HCT116 (cell line): Measurements from ENCODE around the gene SAMD10. TPM values are rescaled to one million over a fixed set of nuclear protein-coding genes. Genes with fewer than 3 reads are reported as not detected.

Experiments
- ATAC-seq: fragments of 200-7000 bp; cut with Tn5 transposase; 2 replicates; pipeline ENCODE4 v1.9.1; 2020; ENCODE audit warnings: mild to moderate bottlenecking, moderate library complexity
- BruUV-seq: library from RNA; stranded (reverse); fragments of 400-500 nt; replicated peaks from 2 replicates; lab custom pipeline; 2021; lab: Mats Ljungman, UMichigan
- CTCF ChIA-PET: fragments of 300-600 bp; sonication (Branson Sonifier 250); formaldehyde crosslinking; loops from one replicate; lab custom pipeline; 2021; ENCODE audit warnings: antibody characterized with exemption; lab: Charles Lee
- POLR2A ChIA-PET: fragments of 300-600, 350-600 bp; sonication (Branson Sonifier 250); formaldehyde crosslinking; loops from one replicate; lab custom pipeline; 2021; ENCODE audit warnings: antibody characterized with exemption; lab: Charles Lee
- RAD21 ChIA-PET, 2 experiments: fragments of 300-600 bp; sonication (Branson Sonifier 250); formaldehyde crosslinking; loops; one replicate each; lab custom pipeline; 2023; ENCODE audit warnings: low total read pairs in 2 of 2; ENCODE audit not compliant: uncharacterized antibody in 2 of 2, unreplicated experiment in 2 of 2, low non-redundant PET in 1 of 2; lab: Charles Lee
- DNase-seq: peaks from one replicate; pipeline ENCODE4 v3.0.0-alpha.2; 2010; ENCODE audit warnings: low read depth, low spot score
- H2AFZ ChIP-seq: fragments of 200-600 bp; shearing (Covaris generic), sonication (generic); 2 replicates; pipeline ENCODE4 v1.6.1; 2017; ENCODE audit warnings: low read depth, mixed run types, mixed read lengths, antibody characterized with exemption, low read length; ENCODE audit not compliant: poor library complexity, severe bottlenecking
- H3K27ac ChIP-seq: 2 replicates; pipeline ENCODE4 v1.5.1; 2012; ENCODE audit warnings: low read depth, low read length
- H3K27me3 ChIP-seq: fragments of 200-600 bp; sonication (generic); 2 replicates; pipeline ENCODE4 v1.6.1; 2016; ENCODE audit warnings: mixed run types, low read length, mixed read lengths; ENCODE audit not compliant: insufficient read depth
- H3K36me3 ChIP-seq, 2 experiments: fragments of 200-500 bp in 1 of 2; fragments of 200-600 bp in 1 of 2; sonication (Bioruptor generic) in 1 of 2; sonication (generic) in 1 of 2; 2 replicates each; pipeline versions ENCODE4 v1.5.1 to v1.6.1; 2014 to 2016; ENCODE audit warnings: low read length in 2 of 2, inconsistent platforms in 1 of 2, mixed read lengths in 1 of 2, mixed run types in 1 of 2; ENCODE audit not compliant: insufficient read depth in 2 of 2, control insufficient read depth in 1 of 2
- H3K4me1 ChIP-seq, 2 experiments: fragments of 200-600 bp in 1 of 2; sonication (generic) in 1 of 2; 2 replicates each; pipeline versions ENCODE4 v1.5.1 to v1.6.1; 2012 to 2017; ENCODE audit warnings: low read length in 2 of 2, inconsistent platforms in 1 of 2, mild to moderate bottlenecking in 1 of 2, mixed read lengths in 1 of 2, mixed run types in 1 of 2, moderate library complexity in 1 of 2; ENCODE audit not compliant: insufficient read depth in 2 of 2, control insufficient read depth in 1 of 2
- H3K4me2 ChIP-seq: fragments of 200-600 bp; sonication (generic); 2 replicates; pipeline ENCODE4 v1.6.1; 2017; ENCODE audit warnings: mixed run types, low read length, mixed read lengths
- H3K4me3 ChIP-seq, 2 experiments: fragments of 200-600 bp in 1 of 2; sonication (generic) in 1 of 2; replicated peaks in 1 of 2; 2 replicates each; pipeline ENCODE4 v1.5.1; 2011 to 2016; ENCODE audit warnings: low read length in 2 of 2, control low read depth in 1 of 2, low read depth in 1 of 2, mild to moderate bottlenecking in 1 of 2, mixed read lengths in 1 of 2, mixed run types in 1 of 2
- H3K79me2 ChIP-seq: fragments of 200-600 bp; sonication (generic); 2 replicates; pipeline ENCODE4 v1.6.1; 2017; ENCODE audit warnings: mild to moderate bottlenecking, mixed run types, low read length, moderate library complexity, mixed read lengths; ENCODE audit not compliant: insufficient read depth
- H3K9ac ChIP-seq: fragments of 200-600 bp; sonication (generic); 2 replicates; pipeline ENCODE4 v1.6.1; 2016; ENCODE audit warnings: low read length, mixed read lengths
- H3K9me2 ChIP-seq: fragments of 200-600 bp; sonication (generic), shearing (Covaris generic); 2 replicates; pipeline ENCODE4 v1.6.1; 2017; ENCODE audit warnings: mixed run types, mild to moderate bottlenecking, moderate library complexity; ENCODE audit not compliant: insufficient read depth
- H3K9me3 ChIP-seq, 2 experiments: fragments of 200-500 bp in 1 of 2; fragments of 200-600 bp in 1 of 2; sonication (Bioruptor generic) in 1 of 2; sonication (generic) in 1 of 2; 2 replicates each; pipeline ENCODE4 v1.6.1; 2014 to 2017; ENCODE audit warnings: low read length in 2 of 2, mixed read lengths in 2 of 2, inconsistent platforms in 1 of 2, low read depth in 1 of 2, mild to moderate bottlenecking in 1 of 2, mixed run types in 1 of 2, moderate library complexity in 1 of 2; ENCODE audit not compliant: control insufficient read depth in 1 of 2, insufficient read depth in 1 of 2
- H4K20me1 ChIP-seq: fragments of 200-600 bp; sonication (generic), shearing (Covaris generic); 2 replicates; pipeline ENCODE4 v1.6.1; 2017; ENCODE audit warnings: mixed run types, mild to moderate bottlenecking, moderate library complexity; ENCODE audit not compliant: insufficient read depth
- CBX3 ChIP-seq: IDR thresholded peaks from 2 replicates; pipeline ENCODE4 v1.6.1; 2012; ENCODE audit warnings: low read depth
- ELF1 ChIP-seq: IDR thresholded peaks from 2 replicates; pipeline ENCODE4 v1.6.1; 2012; ENCODE audit warnings: low read depth, borderline replicate concordance
- POLR2AphosphoS5 ChIP-seq: IDR thresholded peaks from 2 replicates; pipeline ENCODE4 v1.6.1; 2011; ENCODE audit warnings: mild to moderate bottlenecking, low read depth, low read length, moderate library complexity
- SP1 ChIP-seq: IDR thresholded peaks from 2 replicates; pipeline ENCODE4 v1.6.1; 2012; ENCODE audit warnings: low read depth
- TCF7L2 ChIP-seq: IDR thresholded peaks from 2 replicates; pipeline ENCODE4 v1.7.0; 2011; ENCODE audit warnings: borderline replicate concordance, inconsistent platforms; ENCODE audit not compliant: insufficient read depth, insufficient read length; ENCODE audit errors: extremely low read depth
- intact Hi-C: fragments of 100-400 bp; cut with micrococcal nuclease; formaldehyde crosslinking; loops from 2 replicates; pipeline ENCODE4 v1.10.0; 2022
- total RNA-seq: library from RNA; stranded (reverse); gene quantifications from one replicate; pipeline ENCODE4 v1.2.1, GENCODE V29; 2021; ENCODE audit not compliant: unreplicated experiment
- TF ChIP-seq, protein P1 (sequence below): IDR thresholded peaks from 2 replicates; pipeline ENCODE4 v1.6.1; 2012
- TF ChIP-seq, protein P2 (sequence below): IDR thresholded peaks from 2 replicates; pipeline ENCODE4 v1.6.1; 2011; ENCODE audit warnings: mild to moderate bottlenecking, low read length, moderate library complexity; ENCODE audit not compliant: insufficient replicate concordance; ENCODE audit errors: extremely low read depth

Gene SAMD10
- total RNA-seq, 1 experiment from 2014 or later: 4.2 TPM

DNA sequence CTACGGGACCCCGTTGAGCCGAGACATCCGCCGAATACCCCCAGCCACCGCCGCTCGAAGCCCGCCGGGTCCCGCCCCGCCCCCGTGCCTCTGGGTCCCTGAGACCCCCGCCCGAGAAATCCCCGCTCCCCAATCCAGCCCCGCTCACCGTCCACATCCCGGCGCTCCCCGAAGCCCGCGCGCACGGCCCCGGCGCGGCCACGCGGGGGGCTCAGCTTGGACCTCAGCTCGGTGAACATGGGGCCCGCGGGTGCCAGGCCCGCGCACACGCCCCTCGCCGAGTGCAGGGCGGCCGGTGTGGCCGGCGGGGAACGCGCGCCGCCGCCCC is 249 bp downstream of the SAMD10 start:
- Histone ChIP-seq H2AFZ (no peak overlapping the region), H3K4me1 (peaks cover 22 to 50% of the 10 kb centered on the region in 2 experiments), H3K4me3 (peak overlapping the region; percentile 76 to 94), H3K27me3 (no peaks in the 10 kb centered on the region), H3K36me3 (peaks cover 3 to 8% of the 10 kb centered on the region in 2 experiments; a peak in 3 of 4 replicates), H3K4me2 (peak overlapping the region; percentile 96), H3K79me2 (peaks cover 31% of the 10 kb centered on the region), H3K9me3 (no peaks in the 10 kb centered on the region)
- BruUV-seq: no TSS peak
- ChIA-PET POLR2A (no interaction called here), RAD21 (no interaction called here), CTCF (interaction anchor here (1.9 to 2.2 kb wide), 2 partner anchors 441 to 443 kb away, joined by 6 to 17 read pairs; partner anchors contain the start of gene PTK6)
- DNase-seq: no peak
- TF ChIP-seq TCF7L2: no peak
- TF ChIP-seq, protein P1, sequence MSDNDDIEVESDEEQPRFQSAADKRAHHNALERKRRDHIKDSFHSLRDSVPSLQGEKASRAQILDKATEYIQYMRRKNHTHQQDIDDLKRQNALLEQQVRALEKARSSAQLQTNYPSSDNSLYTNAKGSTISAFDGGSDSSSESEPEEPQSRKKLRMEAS: no peak
- no peak for TF ChIP-seq ELF1
- no peak for TF ChIP-seq CBX3
- TF ChIP-seq, all 23 proteins: peak for 0
- ATAC-seq: peak; percentile 4
- Histone ChIP-seq H3K27ac (peak overlapping the region; percentile 69), H3K9ac (peak overlapping the region; percentile 76), H4K20me1 (no peaks in the 10 kb centered on the region), H3K9me2 (no peaks in the 10 kb centered on the region)
- intact Hi-C loops: loop anchor here (10.0 kb wide), 2 partner anchors 114 to 194 kb away; partner anchors contain the start of genes ABHD16B and TPD52L2

DNA sequence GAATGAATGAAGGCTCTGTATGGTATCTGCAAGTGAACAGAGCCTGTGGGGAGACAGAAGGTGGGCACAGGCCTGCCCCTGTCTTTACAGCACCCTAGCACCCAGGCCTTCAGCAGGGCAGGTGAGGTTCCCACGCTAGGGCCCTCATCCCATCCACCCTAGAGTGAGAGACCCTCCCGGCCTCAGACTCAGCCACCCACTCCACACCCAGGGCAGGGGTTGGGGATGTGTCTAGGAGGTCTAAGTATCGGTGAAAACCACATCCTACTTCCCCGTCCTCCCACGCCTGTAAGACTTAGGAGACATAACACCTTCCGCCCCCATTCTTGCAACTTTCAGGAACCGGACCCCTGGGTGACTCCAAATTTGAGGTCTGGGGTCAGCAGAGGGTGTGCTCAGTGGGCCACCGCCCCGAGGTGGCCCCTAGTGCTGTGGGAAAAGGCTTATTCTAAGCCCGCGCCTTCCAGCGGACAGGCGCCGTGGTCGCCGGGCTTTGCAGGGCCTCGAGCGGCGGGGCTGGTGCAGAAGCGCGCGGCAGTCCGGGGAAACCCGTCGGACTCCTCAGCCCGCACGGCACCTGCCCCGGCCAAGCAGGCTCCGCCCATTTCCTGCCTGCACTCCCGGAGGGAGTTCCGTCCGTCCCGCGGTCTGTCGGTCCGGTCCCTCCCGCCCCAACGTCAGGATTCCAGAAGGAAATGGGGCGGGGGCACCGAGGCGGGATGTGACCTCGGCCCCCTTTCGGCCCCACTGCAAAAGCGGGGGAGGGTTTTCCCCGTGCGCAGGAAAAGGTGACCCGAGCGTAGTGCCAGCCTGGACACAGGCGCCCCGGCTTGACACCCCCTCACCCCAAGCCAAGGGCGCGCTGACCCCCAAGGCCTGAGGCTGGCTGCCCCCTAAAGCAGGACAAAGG is 868 bp downstream of the SAMD10 start:
- Histone ChIP-seq H3K9me2 (no peaks in the 10 kb centered on the region), H3K27ac (peak overlapping the region; percentile 69), H3K9me3 (no peaks in the 10 kb centered on the region), H3K27me3 (no peaks in the 10 kb centered on the region), H3K4me2 (peak overlapping the region; percentile 96)
- CTCF ChIA-PET: no interaction called here
- POLR2A ChIA-PET: no interaction called here
- RAD21 ChIA-PET: no interaction called here
- BruUV-seq: TSS peak; percentile 57
- TF ChIP-seq POLR2AphosphoS5 (peak; percentile 79), SP1 (no peak)
- TF ChIP-seq, protein P2, sequence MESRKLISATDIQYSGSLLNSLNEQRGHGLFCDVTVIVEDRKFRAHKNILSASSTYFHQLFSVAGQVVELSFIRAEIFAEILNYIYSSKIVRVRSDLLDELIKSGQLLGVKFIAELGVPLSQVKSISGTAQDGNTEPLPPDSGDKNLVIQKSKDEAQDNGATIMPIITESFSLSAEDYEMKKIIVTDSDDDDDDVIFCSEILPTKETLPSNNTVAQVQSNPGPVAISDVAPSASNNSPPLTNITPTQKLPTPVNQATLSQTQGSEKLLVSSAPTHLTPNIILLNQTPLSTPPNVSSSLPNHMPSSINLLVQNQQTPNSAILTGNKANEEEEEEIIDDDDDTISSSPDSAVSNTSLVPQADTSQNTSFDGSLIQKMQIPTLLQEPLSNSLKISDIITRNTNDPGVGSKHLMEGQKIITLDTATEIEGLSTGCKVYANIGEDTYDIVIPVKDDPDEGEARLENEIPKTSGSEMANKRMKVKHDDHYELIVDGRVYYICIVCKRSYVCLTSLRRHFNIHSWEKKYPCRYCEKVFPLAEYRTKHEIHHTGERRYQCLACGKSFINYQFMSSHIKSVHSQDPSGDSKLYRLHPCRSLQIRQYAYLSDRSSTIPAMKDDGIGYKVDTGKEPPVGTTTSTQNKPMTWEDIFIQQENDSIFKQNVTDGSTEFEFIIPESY: peak; percentile 16
- TF ChIP-seq, all 23 proteins: peak for 2
- DNase-seq (no peak), ATAC-seq (peak; percentile 51)
- intact Hi-C loops: loop anchor here (10.0 kb wide), 2 partner anchors 114 to 194 kb away; partner anchors contain the start of genes ABHD16B and TPD52L2
- Histone ChIP-seq H3K9ac (peak overlapping the region; percentile 76), H2AFZ (no peak overlapping the region), H3K79me2 (peaks cover 25% of the 10 kb centered on the region), H4K20me1 (no peaks in the 10 kb centered on the region), H3K36me3 (peaks cover 0 to 4% of the 10 kb centered on the region in 2 experiments; a peak in 2 of 4 replicates), H3K4me1 (peaks cover 22 to 56% of the 10 kb centered on the region in 2 experiments), H3K4me3 (peak overlapping the region; percentile 76 to 94)
